Ramos (cell line): Measurements from ENCODE around the gene COL8A1.

Source experiments
- in situ Hi-C: fragments of 300-500 bp; cut with MboI; formaldehyde crosslinking; loops from one replicate; pipeline ENCODE4 v1.14.3; 2022; ENCODE audit warnings: low sequenced_read_pairs; ENCODE audit not compliant: unreplicated experiment

COL8A1 gene

DNA sequence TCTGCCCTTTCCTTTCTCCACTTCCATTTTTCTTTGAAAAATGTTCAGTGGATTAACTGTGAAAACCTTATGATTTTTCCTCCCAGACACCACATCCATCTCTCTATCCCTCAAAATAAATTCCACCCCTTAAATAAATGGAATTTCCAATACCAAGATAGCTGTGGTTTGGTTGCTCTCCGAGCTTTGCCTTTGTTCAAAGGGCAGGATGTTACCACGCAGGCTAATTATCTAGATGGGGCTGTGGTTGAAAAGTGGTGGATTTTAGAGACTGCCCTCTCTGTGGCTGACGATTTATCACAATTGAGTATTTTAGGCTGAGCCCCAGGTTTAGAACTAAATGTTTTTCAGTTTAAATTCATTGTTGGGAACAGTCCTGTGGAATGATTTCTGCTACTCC is 142.4 kb downstream of the COL8A1 start:
- in situ Hi-C loops, result no loop called here

DNA sequence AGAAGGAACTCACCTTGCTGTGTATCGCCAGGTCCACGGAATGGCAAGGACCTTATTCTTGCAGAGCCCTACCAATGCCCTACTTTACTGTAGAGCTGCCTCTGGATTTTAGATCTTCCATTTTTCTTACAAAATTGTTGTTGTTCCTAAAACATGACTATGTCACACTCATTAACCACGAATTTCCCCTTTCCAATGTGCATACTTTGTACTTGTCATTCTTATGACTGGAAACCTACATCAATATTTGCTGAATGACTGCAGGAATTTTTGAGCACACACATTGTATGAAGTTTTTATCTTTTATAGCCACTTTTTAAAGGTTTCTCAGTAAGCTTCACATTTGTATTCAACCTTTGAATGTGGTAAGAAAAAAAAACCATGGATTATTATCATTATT is 143.4 kb downstream of the COL8A1 start:
- in situ Hi-C loops, result no loop called here

DNA sequence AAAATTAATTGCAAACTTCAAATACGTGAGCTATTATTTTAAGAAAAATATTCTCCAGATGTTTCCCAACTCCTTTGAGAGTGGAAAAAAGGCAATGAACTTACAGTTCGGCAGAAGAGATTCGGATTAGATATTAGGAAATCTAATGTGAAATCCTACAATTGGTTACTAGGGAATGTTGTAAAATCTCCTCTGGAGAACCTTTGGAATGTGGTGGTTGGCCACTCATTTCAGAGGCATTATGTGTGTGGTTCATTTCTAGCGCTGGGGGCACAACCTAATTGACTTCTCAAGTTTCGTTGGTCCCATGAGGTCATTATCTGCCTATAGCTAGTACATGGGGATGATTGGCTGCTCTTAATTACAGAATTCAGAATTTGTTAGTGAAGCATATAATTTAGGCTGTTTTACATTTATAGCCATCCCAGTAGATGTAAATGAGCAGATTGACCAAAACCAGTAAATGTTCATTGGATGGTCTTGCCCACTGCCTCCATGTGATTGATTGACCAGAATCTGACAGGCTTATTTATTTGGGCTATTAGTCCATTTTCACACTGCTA is 144.7 kb downstream of the COL8A1 start:
- in situ Hi-C loops, result no loop called here

DNA sequence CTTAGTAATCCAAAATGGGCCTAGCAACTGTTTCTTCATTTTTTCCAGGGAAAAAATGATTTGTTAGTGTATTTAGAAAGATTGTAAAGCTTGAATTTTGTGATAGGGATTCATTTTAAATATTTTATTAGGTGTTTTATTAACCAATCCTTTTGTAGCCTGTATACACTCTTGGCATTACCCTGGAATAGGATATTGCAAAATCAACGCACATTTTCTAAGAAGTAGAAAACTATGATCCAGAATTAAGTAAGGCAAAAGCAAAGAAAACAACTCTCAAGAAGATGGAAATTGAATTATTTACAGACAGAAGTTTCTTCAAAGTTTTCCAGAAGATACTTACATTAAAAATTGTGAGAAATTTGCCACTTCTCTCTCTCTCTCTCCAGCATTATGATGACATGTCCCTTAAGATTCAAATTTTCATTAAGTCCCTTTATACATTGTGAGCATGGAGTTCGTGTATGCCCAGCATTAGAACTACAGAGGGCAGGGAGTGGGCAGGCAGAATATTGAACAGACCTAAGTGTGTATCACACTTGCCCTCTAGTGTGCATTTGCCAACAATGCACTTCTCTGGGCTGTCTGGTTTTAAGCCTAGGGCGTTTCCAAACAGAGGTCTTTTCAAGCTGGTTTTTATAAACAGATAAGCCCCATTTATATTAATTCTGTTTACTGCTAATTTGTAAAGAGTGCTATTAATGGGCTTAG is 150.8 kb downstream of the COL8A1 start:
- in situ Hi-C loops, result no loop called here

DNA sequence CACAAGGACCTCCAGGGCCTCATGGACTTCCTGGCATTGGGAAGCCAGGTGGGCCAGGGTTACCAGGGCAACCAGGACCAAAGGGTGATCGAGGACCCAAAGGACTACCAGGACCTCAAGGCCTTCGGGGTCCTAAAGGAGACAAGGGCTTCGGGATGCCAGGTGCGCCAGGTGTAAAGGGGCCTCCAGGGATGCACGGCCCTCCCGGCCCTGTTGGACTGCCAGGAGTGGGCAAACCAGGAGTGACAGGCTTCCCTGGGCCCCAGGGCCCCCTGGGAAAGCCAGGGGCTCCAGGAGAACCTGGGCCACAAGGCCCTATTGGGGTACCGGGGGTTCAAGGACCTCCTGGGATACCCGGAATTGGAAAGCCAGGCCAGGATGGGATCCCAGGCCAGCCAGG is 156.1 kb downstream of the COL8A1 start:
- in situ Hi-C loops, result no loop called here

DNA sequence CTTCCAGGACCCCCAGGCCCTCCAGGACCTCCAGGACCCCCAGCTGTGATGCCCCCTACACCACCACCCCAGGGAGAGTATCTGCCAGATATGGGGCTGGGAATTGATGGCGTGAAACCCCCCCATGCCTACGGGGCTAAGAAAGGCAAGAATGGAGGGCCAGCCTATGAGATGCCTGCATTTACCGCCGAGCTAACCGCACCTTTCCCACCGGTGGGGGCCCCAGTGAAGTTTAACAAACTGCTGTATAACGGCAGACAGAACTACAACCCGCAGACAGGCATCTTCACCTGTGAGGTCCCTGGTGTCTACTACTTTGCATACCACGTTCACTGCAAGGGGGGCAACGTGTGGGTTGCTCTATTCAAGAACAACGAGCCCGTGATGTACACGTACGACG is 157.2 kb downstream of the COL8A1 start:
- in situ Hi-C loops, result no loop called here

DNA sequence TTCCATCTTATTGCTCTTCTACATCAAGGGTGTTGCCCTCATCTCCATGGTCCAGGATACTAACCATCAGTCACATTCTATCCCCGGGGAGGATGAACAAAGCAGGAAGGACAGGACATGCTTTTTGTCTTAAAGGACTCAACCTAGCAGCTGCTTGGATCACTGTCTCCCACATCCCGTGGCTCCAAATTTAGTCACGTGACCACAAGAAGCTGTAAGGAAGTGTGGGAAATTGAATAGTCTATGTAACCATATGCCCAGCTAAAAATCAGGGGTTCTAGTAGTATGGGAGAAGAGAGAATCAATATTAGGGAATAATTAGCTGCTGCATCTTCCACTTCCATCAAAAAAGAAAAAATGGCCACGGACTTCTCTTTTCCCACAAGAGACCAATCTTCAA is 161.0 kb downstream of the COL8A1 start:
- in situ Hi-C loops, result no loop called here

DNA sequence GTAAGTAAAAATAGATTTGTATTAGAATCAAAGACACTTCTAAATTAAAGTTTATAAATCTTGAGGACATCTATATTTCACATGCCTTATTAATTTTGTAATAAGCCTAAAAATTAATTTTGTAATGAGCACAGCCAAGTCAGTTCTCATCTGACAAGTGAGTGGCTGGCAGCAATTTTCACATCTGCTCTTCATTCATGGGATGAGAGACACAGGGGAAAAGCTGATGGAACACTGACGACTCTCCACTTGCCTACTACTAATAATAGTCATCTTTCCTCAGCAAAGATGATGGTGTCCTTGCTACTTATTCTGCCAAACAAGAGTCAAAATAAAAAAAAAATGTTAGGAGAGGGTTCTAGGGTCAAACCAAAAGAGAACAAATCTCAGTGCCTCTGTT is 164.9 kb downstream of the COL8A1 start:
- in situ Hi-C loops, result no loop called here

DNA sequence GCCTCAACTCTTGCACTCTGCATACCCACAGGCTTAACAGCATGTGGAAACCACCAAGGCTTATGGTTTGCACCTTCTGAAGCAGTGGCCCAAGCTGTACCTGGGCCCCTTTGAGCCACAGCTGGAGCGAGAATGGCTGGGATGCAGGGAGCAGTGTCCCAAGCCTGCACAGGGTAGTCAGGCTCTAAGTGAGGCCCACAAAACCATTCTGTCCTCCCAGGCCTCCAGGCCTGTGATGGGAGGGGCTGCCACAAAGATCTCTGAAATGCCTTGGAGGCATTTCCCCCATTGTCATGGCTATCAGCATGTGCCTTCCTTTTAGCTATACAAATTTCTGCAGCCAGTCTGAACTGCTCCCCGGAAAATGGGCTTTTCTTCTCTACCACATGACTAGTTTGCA is 166.8 kb downstream of the COL8A1 start:
- in situ Hi-C loops, result no loop called here

DNA sequence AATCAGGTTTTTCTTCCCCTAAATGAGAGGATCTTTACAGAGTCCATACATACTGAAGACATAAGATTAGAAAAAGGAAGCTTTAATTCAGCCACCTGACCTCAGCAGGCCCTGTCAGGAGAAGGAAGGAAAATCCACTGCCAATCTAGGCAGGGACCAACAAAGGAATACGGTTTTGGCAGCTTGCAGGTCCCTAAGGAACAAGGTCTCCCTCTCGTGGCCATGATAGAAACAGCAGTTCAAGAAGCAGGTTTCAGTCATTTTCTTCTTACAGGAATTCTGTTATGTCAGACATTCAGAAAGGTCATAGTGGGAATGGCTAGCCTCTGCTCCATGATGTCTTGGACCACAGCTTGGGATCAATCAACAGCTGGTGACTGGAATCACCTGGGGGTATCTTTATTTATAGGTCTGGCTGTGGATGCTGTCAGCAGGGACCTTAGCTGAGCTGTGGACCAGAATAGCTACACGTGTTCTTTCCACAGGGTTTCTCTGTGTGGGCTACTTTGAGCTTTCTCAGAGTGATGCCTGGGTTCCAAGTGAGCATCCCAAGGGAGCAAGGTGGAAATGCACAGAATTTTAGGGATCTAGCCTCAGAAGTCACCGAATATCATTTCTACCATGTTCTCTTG is 169.9 kb downstream of the COL8A1 start:
- in situ Hi-C loops, result no loop called here

DNA sequence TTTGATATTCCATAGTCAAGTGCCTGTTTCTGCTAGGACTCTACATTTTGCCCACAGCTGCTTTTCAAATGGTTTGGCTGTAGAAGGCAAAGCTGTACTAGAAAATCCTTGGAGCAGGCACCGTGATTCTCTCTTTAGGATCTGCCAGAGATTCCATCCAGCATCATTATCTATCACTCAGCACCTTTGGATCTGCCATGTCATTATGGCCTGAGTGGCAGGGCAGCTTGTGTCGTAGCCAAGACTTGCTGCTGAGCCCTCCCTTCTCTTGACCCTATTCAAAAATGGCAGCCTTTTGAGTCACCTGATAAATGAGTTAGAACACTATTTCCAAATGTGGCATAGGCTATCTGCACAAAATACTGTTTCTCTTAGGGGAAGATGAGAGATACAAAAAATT is 171.2 kb downstream of the COL8A1 start:
- in situ Hi-C loops, result no loop called here

DNA sequence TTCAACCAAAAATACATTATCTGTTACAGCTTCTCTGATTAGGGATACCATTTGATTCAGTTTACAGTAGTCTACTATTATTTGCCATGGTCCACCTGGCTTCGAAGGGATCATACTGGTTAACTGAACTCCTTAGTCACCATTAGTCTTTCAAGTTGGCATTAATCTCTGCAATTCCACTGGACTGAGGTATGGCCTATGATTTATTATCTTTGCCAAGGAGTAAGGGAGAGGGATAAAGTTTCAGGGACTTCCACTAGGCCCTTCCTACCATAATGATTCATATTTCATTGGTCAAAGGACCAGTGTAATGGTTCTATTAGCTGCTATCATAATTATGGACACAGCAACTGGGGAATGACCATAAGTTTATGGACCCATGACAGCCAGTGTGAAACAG is 172.0 kb downstream of the COL8A1 start:
- in situ Hi-C loops, result no loop called here

DNA sequence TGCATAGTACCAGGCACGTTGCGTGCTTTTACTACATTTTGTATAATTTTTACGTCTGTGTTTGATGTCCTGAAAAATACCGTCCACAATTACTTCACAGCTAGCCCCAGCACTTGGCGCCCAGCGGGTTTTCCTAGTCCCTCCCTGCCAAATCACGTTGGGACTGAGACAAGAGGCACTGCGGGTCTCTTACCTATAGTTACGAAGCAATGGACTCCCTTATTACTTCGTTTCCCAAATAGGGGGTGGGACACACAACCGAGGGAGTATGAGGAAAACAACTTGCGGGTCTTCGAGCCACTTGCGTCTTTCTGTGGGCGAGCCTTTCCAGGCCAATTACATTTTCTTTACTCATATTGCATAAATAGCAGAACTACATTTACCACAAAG is 178.6 kb downstream of the COL8A1 start:
- in situ Hi-C loops, result no loop called here

DNA sequence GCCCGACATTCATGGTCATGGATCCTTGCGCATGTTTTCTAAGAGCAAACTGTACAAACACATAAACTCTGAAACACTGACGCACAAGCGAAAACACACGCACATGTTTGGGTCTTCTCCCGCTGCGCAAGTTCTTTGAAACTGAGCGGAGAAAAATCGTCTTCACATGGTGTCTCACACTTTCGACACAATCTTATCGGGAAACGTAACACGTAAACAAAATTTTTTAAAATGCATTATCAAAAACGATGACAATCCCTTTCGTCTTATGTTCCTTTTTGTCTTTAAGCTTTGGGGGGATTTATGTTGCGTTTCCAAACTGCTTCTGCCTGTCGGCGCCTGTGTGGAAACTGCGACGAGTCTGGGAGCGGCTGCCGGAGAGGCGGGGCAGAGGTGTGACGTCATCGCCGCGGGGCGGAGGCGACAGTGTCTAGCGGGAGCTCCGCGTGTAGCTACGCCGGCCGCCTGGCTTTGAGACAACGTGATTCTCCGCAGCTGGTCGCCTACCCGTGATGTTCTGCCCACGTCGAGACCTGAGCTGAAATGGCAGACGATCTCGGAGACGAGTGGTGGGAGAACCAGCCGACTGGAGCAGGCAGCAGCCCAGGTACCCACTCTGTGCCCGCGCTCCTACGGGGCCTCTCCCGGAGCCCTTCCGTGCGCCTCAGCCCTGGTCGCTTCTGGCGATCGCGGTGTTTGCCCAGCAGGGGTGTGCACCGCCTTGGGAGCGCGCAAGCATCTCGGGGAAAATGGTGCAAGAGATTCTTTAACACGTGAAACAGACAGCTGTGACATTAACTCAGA is 179.2 kb downstream of the COL8A1 start, which contains the start of gene CMSS1:
Gene CMSS1, plus strand, starts transcription at position 426 of the 804 bp plus-strand sequence.
- in situ Hi-C loops, result no loop called here

DNA sequence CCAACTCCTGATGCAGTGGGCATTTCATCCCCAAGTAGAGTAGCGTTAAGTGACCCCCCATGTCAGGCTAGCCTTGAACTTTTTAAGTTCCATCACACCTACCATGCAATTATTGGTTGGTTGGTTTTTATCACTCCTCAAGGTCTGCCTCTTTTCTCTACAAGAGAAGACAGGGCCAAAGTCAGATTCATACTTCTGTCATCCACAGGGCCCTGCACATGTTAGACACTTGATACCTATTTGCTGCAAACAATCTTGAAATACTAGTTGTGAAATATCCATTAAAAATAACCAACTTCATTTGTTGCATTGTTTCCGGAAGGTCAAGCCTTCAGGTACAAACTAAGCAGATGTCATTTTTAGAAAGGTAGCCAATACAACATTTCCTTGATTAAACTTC is 180.4 kb downstream of the COL8A1 start:
- in situ Hi-C loops, result no loop called here

DNA sequence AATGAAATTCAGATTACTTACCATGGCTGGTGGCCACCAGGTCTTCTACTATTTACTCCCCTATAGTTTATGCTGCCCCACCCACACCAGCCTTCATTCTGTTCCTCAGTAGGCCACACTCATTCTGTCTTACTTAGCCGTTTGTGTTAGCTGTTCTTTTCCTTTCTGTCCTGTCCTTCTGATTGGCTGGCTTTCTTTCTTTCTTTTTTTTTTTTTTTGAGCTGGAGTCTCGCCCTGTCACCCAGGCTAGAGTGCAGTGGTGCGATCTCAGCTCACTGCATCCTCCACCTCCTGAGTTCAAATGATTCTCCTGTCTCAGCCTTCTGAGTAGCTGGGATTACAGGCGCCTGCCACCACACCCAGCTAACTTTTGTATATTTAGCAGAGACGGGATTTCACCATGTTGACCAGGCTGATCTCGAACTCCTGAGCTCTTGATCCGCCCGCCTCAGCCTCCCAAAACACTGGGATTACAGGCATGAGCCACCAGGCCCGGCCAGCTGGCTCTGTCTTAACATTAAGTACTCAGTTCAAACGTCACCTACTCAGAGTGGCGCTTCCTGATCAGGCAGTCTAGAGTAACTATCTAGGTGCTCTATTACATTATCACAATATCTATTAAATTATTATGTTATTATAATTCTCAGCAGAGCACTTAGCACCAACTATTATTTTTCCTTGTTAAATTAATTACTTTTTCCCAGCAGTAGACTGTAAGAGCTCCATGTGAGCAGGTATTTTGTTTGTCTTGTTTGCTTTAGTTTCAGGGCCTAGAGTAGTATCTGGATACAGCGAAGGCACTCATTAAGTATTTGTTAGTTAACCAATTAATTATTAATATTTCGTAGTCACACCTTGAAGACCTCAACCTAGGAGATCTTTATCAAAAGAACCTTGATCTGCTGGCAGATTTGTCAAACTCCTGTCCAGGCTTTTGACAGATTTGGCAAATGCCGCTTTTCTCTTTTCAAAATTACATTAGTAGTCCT is 185.6 kb downstream of the COL8A1 start:
- in situ Hi-C loops, result loop anchor here (10.0 kb wide), 1 partner anchor 771 kb away; no protein-coding TSS in a partner anchor

DNA sequence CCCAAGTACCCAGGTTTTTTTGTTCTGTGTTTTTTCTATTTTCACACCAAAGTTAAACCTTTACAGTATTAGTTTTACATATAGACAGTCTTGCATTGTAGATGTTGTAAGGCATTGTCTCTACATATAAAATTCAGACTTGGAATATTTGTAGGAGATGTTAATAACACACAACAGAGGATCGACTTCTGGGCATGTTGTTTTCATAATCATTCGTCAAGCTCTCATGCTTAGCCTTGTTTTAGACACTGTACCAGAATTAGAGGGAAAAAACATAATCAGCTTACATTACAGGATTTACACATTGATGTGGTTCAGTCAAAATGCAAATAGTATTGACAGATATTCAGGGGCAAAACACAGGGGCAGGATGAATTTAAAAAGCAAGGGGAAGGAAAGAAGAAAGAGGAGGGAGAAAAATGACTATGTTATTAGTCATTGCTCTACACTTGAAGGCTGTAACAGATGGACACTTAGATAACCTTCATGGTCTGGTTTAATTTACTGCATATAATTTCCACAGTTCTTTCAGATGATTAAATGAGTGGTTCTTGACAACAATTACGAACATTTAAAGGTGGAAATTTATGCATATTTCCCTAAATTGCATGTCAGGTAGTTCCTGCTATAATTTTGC is 186.7 kb downstream of the COL8A1 start:
- in situ Hi-C loops, result loop anchor here (10.0 kb wide), 1 partner anchor 770 kb away; no protein-coding TSS in a partner anchor

DNA sequence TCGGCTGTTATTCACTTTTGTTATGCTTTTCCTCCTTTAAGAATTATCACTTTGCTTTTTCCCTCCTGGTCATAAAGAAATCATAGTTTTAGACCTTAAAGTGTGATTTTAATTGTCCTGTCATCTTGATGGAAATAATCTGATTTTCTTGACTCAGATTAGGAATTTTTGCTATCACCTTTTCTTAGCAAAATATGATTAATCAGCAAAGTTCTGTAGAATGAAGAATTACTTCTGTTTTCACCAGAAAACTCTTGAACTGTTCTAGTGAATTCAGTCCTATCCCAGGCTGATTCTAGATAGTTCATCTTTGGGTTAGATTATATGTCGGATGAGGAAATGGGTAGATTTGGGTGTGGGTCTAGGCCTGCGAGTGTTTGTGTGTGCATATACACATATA is 191.4 kb downstream of the COL8A1 start:
- in situ Hi-C loops, result loop anchor here (10.0 kb wide), 2 partner anchors 425 to 765 kb away; no protein-coding TSS in a partner anchor

DNA sequence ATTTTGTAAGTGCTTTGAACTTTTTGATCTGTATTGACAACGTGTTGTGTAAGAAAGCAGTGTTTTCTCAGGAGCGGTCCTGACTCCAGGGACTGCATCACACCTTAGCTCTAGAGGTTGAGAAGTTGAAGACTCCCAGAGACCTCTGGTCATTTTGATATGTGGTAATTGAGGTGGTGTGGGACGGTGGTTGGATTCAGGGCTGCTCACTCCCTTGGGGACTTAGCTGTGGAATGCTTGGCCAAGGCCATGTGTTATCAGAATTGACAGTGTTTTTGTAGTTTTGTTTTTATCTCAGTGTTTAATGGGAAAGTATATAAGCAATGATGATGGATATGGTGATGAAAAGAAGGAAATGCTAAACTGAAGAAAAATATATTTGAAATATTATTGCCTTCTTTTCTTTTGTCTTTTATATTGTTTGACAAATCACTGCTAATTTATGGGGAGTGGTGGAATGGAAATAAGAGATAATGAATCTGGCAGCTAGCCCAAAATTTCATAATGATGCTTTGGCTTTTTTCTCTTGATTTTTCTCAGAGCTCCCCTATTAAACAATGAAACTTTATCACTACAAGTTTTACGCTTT is 195.3 kb downstream of the COL8A1 start:
- in situ Hi-C loops, result loop anchor here (10.0 kb wide), 1 partner anchor 421 kb away; no protein-coding TSS in a partner anchor
